GM18870 (cell line): ENCODE data around the gene DAPP1.

ENCODE experiments used
- ATAC-seq: cut with Tn5 transposase; IDR thresholded peaks from one replicate; pipeline ENCODE4 v1.9.1; 2021; ENCODE audit warnings: moderate library complexity; ENCODE audit not compliant: unreplicated experiment

The DAPP1 gene

GRCh38 chr4:99894161-99894997 is 77.8 kb downstream of the DAPP1 start, which contains the start of gene LAMTOR3:
TSS of gene LAMTOR3 (minus strand) at chr4:99894427. CDS start at chr4:99893963, 464 bp downstream.
- ATAC-seq: peak; percentile 99

GRCh38 chr4:99894998-99895397 is 78.4 kb downstream of the DAPP1 start:
- ATAC-seq: no peak

GRCh38 chr4:99915449-99915848 is 98.8 kb downstream of the DAPP1 start:
- ATAC-seq: no peak

GRCh38 chr4:99917575-99917974 is 100.9 kb downstream of the DAPP1 start:
- no peak for ATAC-seq

- ATAC-seq: no peak
These were observed 102.0 kb downstream of the DAPP1 start for GRCh38 chr4:99918656-99919055.
